ENCODE results near the gene GALNT2. TPM values are rescaled to one million over a fixed set of nuclear protein-coding genes. Genes with fewer than 3 reads are reported as not detected.

Gene GALNT2
- total and polyA plus RNA-seq, 9 of the 15 experiments (the other 6 are each of a cell fraction or from before 2014, with no cell fraction given), result 1.6 to 106 (median 51.9) TPM

GRCh38 chr1:230145505-230145899, 78.5 kb downstream of the GALNT2 start (continued):
- TF ChIP-seq, protein P1, sequence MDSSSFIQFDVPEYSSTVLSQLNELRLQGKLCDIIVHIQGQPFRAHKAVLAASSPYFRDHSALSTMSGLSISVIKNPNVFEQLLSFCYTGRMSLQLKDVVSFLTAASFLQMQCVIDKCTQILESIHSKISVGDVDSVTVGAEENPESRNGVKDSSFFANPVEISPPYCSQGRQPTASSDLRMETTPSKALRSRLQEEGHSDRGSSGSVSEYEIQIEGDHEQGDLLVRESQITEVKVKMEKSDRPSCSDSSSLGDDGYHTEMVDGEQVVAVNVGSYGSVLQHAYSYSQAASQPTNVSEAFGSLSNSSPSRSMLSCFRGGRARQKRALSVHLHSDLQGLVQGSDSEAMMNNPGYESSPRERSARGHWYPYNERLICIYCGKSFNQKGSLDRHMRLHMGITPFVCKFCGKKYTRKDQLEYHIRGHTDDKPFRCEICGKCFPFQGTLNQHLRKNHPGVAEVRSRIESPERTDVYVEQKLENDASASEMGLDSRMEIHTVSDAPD (CRISPR knock-in tag; IDR thresholded peaks at IDR 0.05), result no peak
- TF ChIP-seq PRPF4 (IDR thresholded peaks at IDR 0.05; ENCODE audit: insufficient read depth, low read depth, low read length, poor library complexity, severe bottlenecking) (no peak), KAT8 (IDR thresholded peaks at IDR 0.05; ENCODE audit: low read depth) (no peak), CREB1 (IDR thresholded peaks at IDR 0.05) (no peak), CREB1 (CRISPR knock-in tag; IDR thresholded peaks at IDR 0.05) (peak; percentile 39; the same call in 1 of the 2 replicates), TCF7L2 (IDR thresholded peaks at IDR 0.05; ENCODE audit: low read depth, low read length) (no peak), PHB2 (IDR thresholded peaks at IDR 0.05; ENCODE audit: low read depth) (no peak), POLR3G (IDR thresholded peaks at IDR 0.05; ENCODE audit: extremely low read depth, insufficient read length, insufficient replicate concordance) (no peak), HBP1 (CRISPR knock-in tag; IDR thresholded peaks at IDR 0.05) (no peak), CHD1 (IDR thresholded peaks at IDR 0.05; ENCODE audit: low read length) (peak; percentile 49), ETV1 (tag; conservative IDR thresholded peaks at IDR 0.05; ENCODE audit: low read depth) (no peak), HOXB6 (CRISPR knock-in tag; IDR thresholded peaks at IDR 0.05; ENCODE audit: borderline replicate concordance) (no peak), MIER1 (IDR thresholded peaks at IDR 0.05; ENCODE audit: low read depth) (no peak), ZBTB12 (CRISPR knock-in tag; IDR thresholded peaks at IDR 0.05) (no peak), ZFX (CRISPR knock-in tag; IDR thresholded peaks at IDR 0.05) (peak; percentile 43; the same call in 1 of the 2 replicates)
- TF ChIP-seq, protein P2, sequence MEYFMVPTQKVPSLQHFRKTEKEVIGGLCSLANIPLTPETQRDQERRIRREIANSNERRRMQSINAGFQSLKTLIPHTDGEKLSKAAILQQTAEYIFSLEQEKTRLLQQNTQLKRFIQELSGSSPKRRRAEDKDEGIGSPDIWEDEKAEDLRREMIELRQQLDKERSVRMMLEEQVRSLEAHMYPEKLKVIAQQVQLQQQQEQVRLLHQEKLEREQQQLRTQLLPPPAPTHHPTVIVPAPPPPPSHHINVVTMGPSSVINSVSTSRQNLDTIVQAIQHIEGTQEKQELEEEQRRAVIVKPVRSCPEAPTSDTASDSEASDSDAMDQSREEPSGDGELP (CRISPR knock-in tag; IDR thresholded peaks at IDR 0.05; ENCODE audit: borderline replicate concordance), result no peak
- TF ChIP-seq, protein P3, sequence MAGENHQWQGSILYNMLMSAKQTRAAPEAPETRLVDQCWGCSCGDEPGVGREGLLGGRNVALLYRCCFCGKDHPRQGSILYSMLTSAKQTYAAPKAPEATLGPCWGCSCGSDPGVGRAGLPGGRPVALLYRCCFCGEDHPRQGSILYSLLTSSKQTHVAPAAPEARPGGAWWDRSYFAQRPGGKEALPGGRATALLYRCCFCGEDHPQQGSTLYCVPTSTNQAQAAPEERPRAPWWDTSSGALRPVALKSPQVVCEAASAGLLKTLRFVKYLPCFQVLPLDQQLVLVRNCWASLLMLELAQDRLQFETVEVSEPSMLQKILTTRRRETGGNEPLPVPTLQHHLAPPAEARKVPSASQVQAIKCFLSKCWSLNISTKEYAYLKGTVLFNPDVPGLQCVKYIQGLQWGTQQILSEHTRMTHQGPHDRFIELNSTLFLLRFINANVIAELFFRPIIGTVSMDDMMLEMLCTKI (IDR thresholded peaks at IDR 0.05; ENCODE audit: partially characterized antibody), result no peak
- TF ChIP-seq, protein P4, sequence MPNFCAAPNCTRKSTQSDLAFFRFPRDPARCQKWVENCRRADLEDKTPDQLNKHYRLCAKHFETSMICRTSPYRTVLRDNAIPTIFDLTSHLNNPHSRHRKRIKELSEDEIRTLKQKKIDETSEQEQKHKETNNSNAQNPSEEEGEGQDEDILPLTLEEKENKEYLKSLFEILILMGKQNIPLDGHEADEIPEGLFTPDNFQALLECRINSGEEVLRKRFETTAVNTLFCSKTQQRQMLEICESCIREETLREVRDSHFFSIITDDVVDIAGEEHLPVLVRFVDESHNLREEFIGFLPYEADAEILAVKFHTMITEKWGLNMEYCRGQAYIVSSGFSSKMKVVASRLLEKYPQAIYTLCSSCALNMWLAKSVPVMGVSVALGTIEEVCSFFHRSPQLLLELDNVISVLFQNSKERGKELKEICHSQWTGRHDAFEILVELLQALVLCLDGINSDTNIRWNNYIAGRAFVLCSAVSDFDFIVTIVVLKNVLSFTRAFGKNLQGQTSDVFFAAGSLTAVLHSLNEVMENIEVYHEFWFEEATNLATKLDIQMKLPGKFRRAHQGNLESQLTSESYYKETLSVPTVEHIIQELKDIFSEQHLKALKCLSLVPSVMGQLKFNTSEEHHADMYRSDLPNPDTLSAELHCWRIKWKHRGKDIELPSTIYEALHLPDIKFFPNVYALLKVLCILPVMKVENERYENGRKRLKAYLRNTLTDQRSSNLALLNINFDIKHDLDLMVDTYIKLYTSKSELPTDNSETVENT (CRISPR knock-in tag; IDR thresholded peaks at IDR 0.05), result no peak

All from K562 (cell line).